Stimulated activated CD4-positive, alpha-beta T cell treated with anti-CD3 and anti-CD28 coated beads, Interleukin-1b, Interleukin-23, amount 100 ng/mL, for 24 hours (primary cell): ENCODE data around the gene VPS16.
"Not testable (repeated sequence)": the region's sequence is repeated elsewhere in the genome, so short reads cannot be mapped to it uniquely, and the experiment has no call there.

ENCODE experiments used
- DNase-seq, 4 experiments: peaks; one replicate each; pipeline ENCODE4 v3.0.0-alpha.2; 2020; ENCODE audit warnings: low read depth in 4 of 4, low spot score in 1 of 4

The VPS16 gene

GRCh38 chr20:2806351-2806701 is 34.2 kb upstream of the VPS16 start:
- DNase-seq, result no peak

DNA sequence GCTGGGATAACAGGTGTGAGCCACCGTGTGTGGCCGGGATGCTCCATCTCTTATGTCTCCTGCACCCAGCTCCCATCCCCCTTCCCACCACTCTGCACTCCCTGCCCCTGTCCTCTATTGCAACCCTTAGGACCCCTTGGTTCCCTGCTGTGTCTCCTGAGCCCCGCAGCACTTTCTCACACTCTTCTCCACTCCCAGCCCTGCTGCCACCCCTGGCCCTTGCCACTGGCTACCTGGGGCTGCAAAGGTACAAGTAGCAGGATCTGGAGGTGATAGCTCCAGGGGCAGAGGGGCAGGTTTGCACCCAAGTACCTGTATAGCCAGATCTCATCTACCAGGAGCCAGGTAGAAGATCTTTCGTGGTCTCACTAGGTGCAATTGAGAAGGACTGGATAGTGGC is 33.5 kb upstream of the VPS16 start:
- DNase-seq, result no peak

GRCh38 chr20:2807929-2808328 is 32.6 kb upstream of the VPS16 start:
- not testable (repeated sequence) for DNase-seq

DNA sequence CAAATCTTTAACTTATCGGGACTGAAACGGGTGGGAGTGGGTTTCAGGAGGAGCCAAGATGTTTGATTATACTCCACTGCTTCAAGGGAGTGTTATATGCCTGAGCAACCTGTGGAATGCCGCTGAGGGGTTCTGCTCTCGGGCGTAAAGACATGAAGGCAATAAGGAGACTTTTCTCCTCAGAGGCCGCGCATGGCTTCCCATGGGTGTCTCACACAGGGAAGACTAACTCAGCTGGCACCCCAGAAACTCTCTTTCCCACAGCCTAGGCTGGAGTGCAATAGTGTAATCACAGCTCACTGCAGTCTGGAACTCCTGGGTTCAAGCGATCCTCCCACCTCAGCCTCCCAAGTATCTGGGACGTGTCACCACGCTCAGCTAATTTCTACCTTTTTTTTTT is 30.9 kb upstream of the VPS16 start:
- DNase-seq, result no peak

GRCh38 chr20:2812189-2812588 is 28.4 kb upstream of the VPS16 start:
- no peak for DNase-seq

DNA sequence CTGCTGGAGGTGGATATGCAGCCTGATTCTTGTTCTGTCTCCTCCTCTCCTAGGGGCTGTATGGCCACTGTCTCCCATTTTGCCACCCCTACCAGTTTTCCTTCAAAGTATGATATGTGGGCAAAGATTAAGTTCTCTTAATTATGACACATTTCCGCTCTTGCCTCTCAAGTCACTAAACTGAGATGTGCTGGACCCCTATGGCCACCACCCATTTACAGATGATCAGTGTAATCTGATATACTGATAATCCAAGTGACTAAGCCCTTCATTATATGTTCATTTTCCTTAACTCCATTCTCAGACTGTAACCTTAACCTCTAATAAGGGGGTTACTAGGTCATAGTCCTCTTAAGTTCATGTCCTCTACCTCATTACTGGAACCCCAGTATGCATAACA is 26.5 kb upstream of the VPS16 start:
- DNase-seq, result no peak

DNA sequence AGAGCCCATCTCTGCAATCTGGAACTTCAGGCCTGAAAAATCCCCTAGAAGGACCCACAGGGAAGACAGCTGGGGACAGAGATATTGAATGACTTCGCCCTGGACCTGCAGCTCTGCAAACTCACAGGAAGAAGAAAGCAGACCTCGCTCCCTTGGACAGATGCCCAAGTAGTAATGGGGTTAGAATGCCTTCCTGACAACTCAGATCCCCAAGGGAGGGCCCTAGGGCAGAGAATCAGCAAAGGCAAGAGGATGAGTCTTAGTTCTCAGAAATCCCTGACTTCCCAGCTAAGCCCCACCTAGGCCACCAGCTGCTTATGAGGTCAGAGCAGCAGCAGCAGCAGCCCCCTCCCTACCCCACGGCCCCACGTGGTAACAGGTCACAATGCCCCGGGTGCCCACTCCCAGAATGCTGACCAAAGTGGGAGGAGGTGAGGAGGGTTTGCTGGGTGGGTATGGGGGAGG is 25.9 kb upstream of the VPS16 start, which contains the start of gene C20orf141:
TSS of gene C20orf141 (plus strand) at position 401 of the 465 bp plus-strand sequence. CDS start 198 bp downstream, outside the sequence.
- DNase-seq, result no peak

DNA sequence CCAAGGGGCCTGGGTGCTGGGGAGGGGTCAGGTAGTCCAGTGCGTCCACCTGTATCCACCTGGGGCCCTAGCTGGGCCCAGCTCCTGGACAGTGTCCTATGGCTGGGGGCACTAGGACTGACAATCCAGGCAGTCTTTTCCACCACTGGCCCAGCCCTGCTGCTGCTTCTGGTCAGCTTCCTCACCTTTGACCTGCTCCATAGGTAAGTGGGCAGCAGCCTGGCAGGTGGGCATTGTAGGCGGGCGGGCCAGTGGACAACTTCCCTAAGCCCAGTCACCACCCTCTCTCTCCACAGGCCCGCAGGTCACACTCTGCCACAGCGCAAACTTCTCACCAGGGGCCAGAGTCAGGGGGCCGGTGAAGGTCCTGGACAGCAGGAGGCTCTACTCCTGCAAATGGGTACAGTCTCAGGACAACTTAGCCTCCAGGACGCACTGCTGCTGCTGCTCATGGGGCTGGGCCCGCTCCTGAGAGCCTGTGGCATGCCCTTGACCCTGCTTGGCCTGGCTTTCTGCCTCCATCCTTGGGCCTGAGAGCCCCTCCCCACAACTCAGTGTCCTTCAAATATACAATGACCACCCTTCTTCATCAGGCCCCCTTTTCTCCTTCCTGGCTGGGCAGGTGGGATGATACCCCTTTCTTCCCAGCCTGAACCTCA is 25.2 kb upstream of the VPS16 start:
- no peak for DNase-seq

- no peak for DNase-seq
Measured at GRCh38 chr20:2816030-2816582, 24.4 kb upstream of the VPS16 start, which contains the start of gene TMEM239. Gene TMEM239, plus strand, starts transcription at chr20:2816364. Its CDS starts 191 bp downstream, at chr20:2816555.

GRCh38 chr20:2816583-2817340 is 23.8 kb upstream of the VPS16 start:
- DNase-seq, result no peak

DNA sequence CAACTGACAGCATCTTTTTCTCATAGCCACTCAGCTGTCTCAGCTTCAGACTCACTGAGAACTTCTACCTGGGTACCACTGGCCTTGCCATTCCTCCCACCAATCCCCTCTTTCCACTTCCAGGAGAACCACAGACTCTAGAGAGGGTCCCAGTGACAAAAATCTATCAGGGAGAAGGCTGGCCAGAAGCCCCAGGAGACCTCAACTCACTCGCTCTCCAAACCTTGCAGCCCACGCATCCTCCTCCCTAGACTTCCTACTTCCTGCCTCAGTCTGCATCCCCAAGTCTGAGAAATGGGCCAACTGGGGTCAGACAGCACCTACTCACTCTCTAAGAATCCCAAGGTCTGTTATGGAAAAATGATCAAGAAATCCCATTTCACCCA is 23.2 kb upstream of the VPS16 start:
- no peak for DNase-seq

GRCh38 chr20:2817891-2818595 is 22.5 kb upstream of the VPS16 start:
- no peak for DNase-seq

DNA sequence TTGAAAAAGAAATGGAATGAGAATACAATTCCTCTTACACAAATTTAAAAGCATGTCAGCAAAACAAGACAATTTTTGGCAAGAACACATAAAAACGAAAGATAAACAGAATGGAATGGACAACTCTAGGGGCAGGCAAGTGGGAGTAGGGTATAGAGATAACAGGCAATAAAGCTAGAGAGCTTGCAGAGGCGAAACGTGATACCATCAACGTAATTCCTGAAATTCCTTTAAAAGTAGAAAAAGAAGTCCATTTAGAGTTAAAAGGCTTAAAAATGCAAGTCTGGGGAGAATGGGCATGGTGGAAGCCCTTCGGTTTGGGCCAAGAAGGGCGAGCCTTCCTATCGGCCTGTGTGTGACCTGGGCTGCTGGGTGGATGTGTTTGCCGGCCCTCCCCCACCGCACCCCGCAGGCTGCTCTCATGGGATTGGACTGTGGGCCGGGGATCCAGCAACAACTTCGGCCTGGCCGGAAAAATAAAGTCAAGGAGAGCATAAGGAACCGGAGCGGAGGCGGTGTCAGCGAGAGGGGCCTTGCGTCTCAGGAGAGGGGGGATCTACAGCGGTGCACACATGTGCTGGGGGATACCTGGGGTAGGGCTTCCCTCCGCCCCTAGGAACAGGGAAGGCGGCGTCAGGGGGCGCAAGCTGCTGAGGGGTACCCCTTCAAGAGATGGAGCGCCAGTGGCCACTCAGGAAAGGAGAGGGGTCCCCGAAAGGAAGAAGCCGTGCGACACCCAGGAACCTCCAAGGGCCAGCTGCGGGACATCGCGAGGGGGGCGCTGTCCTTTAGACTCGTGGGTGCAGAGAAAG is 20.3 kb upstream of the VPS16 start:
- DNase-seq, result no peak

DNA sequence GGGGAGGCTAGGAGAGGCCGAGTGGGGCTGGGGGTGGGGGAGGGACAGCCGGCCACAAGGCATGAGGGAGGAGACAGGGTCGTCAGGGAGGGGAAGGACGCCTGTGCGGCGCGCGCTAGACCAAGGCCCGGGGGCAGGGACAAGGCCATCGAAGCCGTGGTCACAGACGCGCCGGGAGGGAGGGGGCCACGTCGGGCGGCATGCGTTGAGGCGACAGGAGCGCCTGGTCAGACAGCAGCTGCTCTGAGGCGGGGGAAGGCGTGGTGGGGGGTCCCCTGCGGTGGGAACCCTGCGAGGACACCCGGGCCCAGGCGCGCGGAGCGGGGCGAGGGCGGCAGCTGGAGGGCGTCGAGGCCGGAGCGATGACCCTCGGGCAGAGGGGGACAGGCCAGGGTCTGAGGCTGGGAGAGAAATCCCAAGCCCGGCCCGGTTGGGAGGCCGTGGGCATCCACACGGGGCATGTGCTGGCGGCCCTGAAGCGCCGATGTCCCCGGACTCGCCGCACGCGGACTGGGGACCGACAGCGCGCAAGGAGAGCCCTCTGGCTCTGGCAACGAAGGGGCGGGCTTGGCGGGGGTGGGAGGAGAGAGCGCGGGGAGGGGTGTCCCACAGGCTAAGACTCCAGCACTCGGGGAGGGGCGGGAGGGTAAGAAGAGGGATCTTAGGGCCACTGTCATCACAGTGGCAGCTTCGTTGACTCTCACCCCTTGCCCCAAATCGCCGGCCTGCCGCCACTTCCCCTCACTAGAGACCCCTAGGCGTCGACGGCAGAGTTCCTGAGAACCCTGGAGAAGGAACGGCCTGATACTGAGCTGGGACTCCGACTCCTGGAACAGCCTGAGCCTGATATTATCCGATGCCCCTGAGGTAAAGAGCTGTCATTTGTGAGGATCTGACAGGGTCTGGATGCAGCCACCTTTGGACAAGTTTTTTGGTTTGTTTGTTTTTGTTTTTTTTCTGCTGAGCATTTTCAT is 19.4 kb upstream of the VPS16 start:
- DNase-seq, result no peak

DNA sequence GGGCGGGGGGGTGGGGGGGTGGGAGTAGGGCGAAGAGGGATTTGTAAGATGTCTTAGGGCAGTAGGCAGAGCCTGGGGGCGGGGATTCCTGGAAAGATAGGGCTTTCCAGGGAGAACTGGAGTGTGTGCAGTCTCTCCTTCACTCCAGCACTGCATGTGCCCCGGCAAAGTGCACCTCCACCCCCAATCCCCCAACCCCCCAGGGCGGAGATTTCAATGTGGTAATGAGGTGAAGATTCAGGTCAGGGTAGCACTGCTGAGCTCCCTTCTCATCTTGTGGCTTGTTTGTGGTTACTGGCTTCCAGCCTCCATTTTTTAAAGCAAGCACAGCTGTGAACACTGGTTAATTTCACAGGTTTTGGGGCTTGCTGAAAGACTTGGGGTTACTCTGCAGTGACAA is 18.5 kb upstream of the VPS16 start:
- DNase-seq, result no peak

- no peak for DNase-seq
Measured at GRCh38 chr20:2825761-2826160, 14.8 kb upstream of the VPS16 start.

- DNase-seq, result no peak
Measured at GRCh38 chr20:2826655-2827054, 13.9 kb upstream of the VPS16 start.

- DNase-seq, result no peak
Measured at GRCh38 chr20:2829376-2829775, 11.2 kb upstream of the VPS16 start.

GRCh38 chr20:2831206-2831605 is 9.3 kb upstream of the VPS16 start:
- DNase-seq, result not testable (repeated sequence)

DNA sequence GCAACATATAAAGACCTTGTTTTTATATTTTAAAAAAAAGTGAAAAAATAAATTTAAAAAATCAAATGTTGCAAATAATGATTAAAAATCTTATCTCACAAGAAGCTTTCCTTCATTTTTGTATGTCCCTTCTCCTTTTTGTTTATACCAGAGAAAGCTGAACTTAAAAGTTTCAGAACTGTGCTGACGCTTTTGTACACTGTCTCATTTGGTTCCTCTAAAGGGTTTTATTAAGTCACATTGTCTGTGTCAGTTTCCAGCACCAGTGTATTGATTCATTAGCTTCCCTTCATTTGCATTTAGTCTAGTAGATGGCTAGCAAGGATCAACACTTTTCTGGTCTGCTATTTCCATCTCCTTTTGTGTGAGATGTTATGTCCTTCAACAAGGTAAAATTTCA is 6.8 kb upstream of the VPS16 start:
- no peak for DNase-seq
